HepG2 (cell line): ENCODE data around the gene PHEX. TPM values are rescaled to one million over a fixed set of nuclear protein-coding genes. Genes with fewer than 3 reads are reported as not detected.

Source experiments
- ATAC-seq: fragments of 200-7000 bp; cut with Tn5 transposase; 3 replicates; pipeline ENCODE4 v1.9.1; 2020; ENCODE audit warnings: mild to moderate bottlenecking, moderate library complexity
- BruUV-seq: library from RNA; stranded (reverse); fragments of 400-500 nt; replicated peaks from 2 replicates; lab custom pipeline; 2021; lab: Mats Ljungman, UMichigan
- CTCF ChIA-PET: fragments of 300-600 bp; formaldehyde crosslinking; extraction: SDS; loops from one replicate; lab custom pipeline; 2021; ENCODE audit warnings: low total read pairs, inconsistent platforms, low intra/inter-chr PET ratio; lab: Yijun Ruan, JAX
- POLR2A ChIA-PET: fragments of 350-600 bp; sonication (Branson Sonifier 250); formaldehyde crosslinking; loops from one replicate; lab custom pipeline; 2020; ENCODE audit warnings: antibody characterized with exemption, inconsistent platforms; lab: Yijun Ruan, JAX
- DNase-seq: peaks from one replicate; pipeline ENCODE4 v3.0.0-alpha.2; 2015; ENCODE audit warnings: low spot score
- FAIRE-seq: peaks from 3 replicates; lab custom pipeline; 2011; peaks lifted over from hg19 to GRCh38; lab: Jason Lieb, UNC
- H2AFZ ChIP-seq: one replicate; pipeline ENCODE4 v1.6.1; 2011; ENCODE audit warnings: low read length, inconsistent platforms
- H3K27ac ChIP-seq: fragments of 300-600 bp; 3 replicates; pipeline ENCODE4 v1.8.0; 2011; ENCODE audit warnings: mixed run types, mild to moderate bottlenecking, mixed read lengths, low read length, inconsistent platforms; ENCODE audit not compliant: insufficient read depth; ENCODE audit errors: extremely low read length
- H3K27me3 ChIP-seq, 2 experiments: fragments of 200-600 bp in 1 of 2; 2 replicates in 1 of 2; 3 replicates in 1 of 2; pipeline versions ENCODE4 v1.6.0 to v1.8.0; 2011; ENCODE audit warnings: low read length in 2 of 2, mild to moderate bottlenecking in 2 of 2, moderate library complexity in 2 of 2, inconsistent platforms in 1 of 2; ENCODE audit not compliant: insufficient read depth in 2 of 2, control insufficient read depth in 1 of 2
- H3K36me3 ChIP-seq, 2 experiments: fragments of 200-600 bp in 1 of 2; replicated peaks in 1 of 2; 2 replicates in 1 of 2; 3 replicates in 1 of 2; pipeline versions ENCODE4 v1.5.1 to v1.8.0; 2011; ENCODE audit warnings: low read length in 2 of 2, inconsistent platforms in 1 of 2; ENCODE audit not compliant: insufficient read depth in 2 of 2, control insufficient read depth in 1 of 2
- H3K4me1 ChIP-seq: 2 replicates; pipeline ENCODE4 v1.5.1; 2012; ENCODE audit warnings: low read length, inconsistent platforms; ENCODE audit not compliant: insufficient read depth
- H3K4me2 ChIP-seq: 2 replicates; pipeline ENCODE4 v1.6.0; 2011; ENCODE audit warnings: low read depth, low read length, inconsistent platforms
- H3K4me3 ChIP-seq, 3 experiments: fragments of 200-600 bp in 1 of 3; sonication (generic), shearing (Covaris generic) in 1 of 3; replicated peaks in 1 of 3; 2 replicates each; pipeline ENCODE4 v1.5.1; 2011 to 2016; ENCODE audit warnings: low read length in 3 of 3, inconsistent platforms in 2 of 3, low read depth in 2 of 3, mild to moderate bottlenecking in 2 of 3, control low read depth in 1 of 3, mixed read lengths in 1 of 3; ENCODE audit not compliant: insufficient read depth in 1 of 3
- H3K79me2 ChIP-seq: one replicate; pipeline ENCODE4 v1.6.1; 2011; ENCODE audit warnings: low read length, inconsistent platforms; ENCODE audit not compliant: insufficient read depth
- H3K9ac ChIP-seq: 2 replicates; pipeline ENCODE4 v1.6.0; 2011; ENCODE audit warnings: mild to moderate bottlenecking, low read depth, low read length, inconsistent platforms; ENCODE audit not compliant: insufficient read depth
- H3K9me3 ChIP-seq: 2 replicates; pipeline ENCODE4 v1.5.1; 2012; ENCODE audit warnings: mild to moderate bottlenecking, low read length
- H4K20me1 ChIP-seq: 2 replicates; pipeline ENCODE4 v1.6.0; 2011; ENCODE audit warnings: inconsistent platforms, mild to moderate bottlenecking, low read length, moderate library complexity; ENCODE audit not compliant: insufficient read depth
- CBX2 ChIP-seq, 2 experiments: fragments of 200-600 bp in 1 of 2; sonication (generic); formaldehyde crosslinking in 1 of 2; IDR thresholded peaks; 2 replicates each; pipeline versions ENCODE4 v1.7.0 to v1.8.1; 2018 to 2022; ENCODE audit warnings: low read depth in 2 of 2, low read length in 1 of 2, mild to moderate bottlenecking in 1 of 2, missing genetic modification reagents in 1 of 2
- GATAD1 ChIP-seq: IDR thresholded peaks from 2 replicates; pipeline ENCODE4 v1.6.1; 2016; ENCODE audit warnings: missing genetic modification reagents, missing compliant biosample characterization
- GMEB2 ChIP-seq: IDR thresholded peaks from 2 replicates; pipeline ENCODE4 v1.6.1; 2016; ENCODE audit warnings: missing biosample characterization, missing genetic modification reagents, low read depth
- GTF3A ChIP-seq: sonication (generic); formaldehyde crosslinking; conservative IDR thresholded peaks from 2 replicates; pipeline ENCODE4 v1.4.0; 2020; ENCODE audit warnings: mild to moderate bottlenecking, missing genetic modification reagents
- HNF4G ChIP-seq, 2 experiments: sonication (generic) in 1 of 2; formaldehyde crosslinking in 1 of 2; IDR thresholded peaks; 2 replicates each; pipeline versions ENCODE4 v1.4.0 to v1.6.1; 2011 to 2020; ENCODE audit warnings: borderline replicate concordance in 2 of 2, low read depth in 2 of 2, mild to moderate bottlenecking in 2 of 2, low read length in 1 of 2, missing genetic modification reagents in 1 of 2, moderate library complexity in 1 of 2
- IKZF1 ChIP-seq: fragments of 450-650 bp; IDR thresholded peaks from 2 replicates; pipeline ENCODE4 v1.7.1; 2016
- NR2F6 ChIP-seq, 2 experiments: IDR thresholded peaks; 2 replicates each; pipeline ENCODE4 v1.6.1; 2016; ENCODE audit warnings: antibody characterized with exemption in 1 of 2, mild to moderate bottlenecking in 1 of 2
- PAXIP1 ChIP-seq: sonication (generic); formaldehyde crosslinking; conservative IDR thresholded peaks from 2 replicates; pipeline ENCODE4 v1.4.0; 2020; ENCODE audit warnings: mild to moderate bottlenecking, missing genetic modification reagents, moderate library complexity
- PHB2 ChIP-seq: fragments of 450-650 bp; IDR thresholded peaks from 2 replicates; pipeline ENCODE4 v1.6.1; 2018; ENCODE audit not compliant: partially characterized antibody
- TEF ChIP-seq: sonication (generic); formaldehyde crosslinking; IDR thresholded peaks from 2 replicates; pipeline ENCODE4 v1.5.0; 2020; ENCODE audit warnings: missing genetic modification reagents
- ZNF160 ChIP-seq: sonication (generic); formaldehyde crosslinking; IDR thresholded peaks from 2 replicates; pipeline ENCODE4 v1.8.0; 2022; ENCODE audit warnings: mild to moderate bottlenecking, inconsistent platforms, missing genetic modification reagents
- ZNF629 ChIP-seq: sonication (generic); formaldehyde crosslinking; conservative IDR thresholded peaks from 2 replicates; pipeline ENCODE4 v1.5.0; 2020; ENCODE audit warnings: missing genetic modification reagents
- WGBS: methylation state at CpG from one replicate; pipeline ENCODE4 v1.1.6; 2017; ENCODE audit warnings: low lambda C conversion rate; 5-methylcytosine and 5-hydroxymethylcytosine counted together
- in situ Hi-C: cut with HindIII; loops from 2 replicates; pipeline ENCODE4 v1.10.0; 2017; ENCODE audit warnings: low pct_unique_long_range_greater_than_20kb; ENCODE audit not compliant: extremely low pct_ligation_motif_present
- intact Hi-C: fragments of 100-400 bp; cut with micrococcal nuclease; formaldehyde crosslinking; loops from one replicate; pipeline ENCODE4 v1.10.0; 2022; ENCODE audit not compliant: unreplicated experiment
- polyA plus RNA-seq, 8 experiments: library from polyadenylated mRNA; depleted of rRNA in 3 of 8; stranded (reverse) in 7 of 8; unstranded in 1 of 8; fragments of >200 nt; fragmentation: Illumina TruSeq in 4 of 8; extraction: Trizol in 4 of 8; gene quantifications; 2 replicates each; pipeline versions ENCODE4 v1.2.1 to v1.2.3, GENCODE V29; 2011 to 2016; ENCODE audit warnings: low read depth in 4 of 8, missing spikeins in 1 of 8, mixed read lengths in 1 of 8; ENCODE audit not compliant: insufficient read depth in 1 of 8
- total RNA-seq, 5 experiments: library from RNA; depleted of rRNA; stranded (reverse); fragments of >200 nt; fragmentation: Illumina TruSeq; extraction: Trizol; gene quantifications; 2 replicates each; pipeline ENCODE4 v1.2.3, GENCODE V29; 2016; ENCODE audit warnings: low read depth in 1 of 5

The PHEX gene
- total and polyA plus RNA-seq, 2 of the 13 experiments (the other 11 are each of a cell fraction or from before 2014, with no cell fraction given) = 0.01 to 0.27 TPM

- H3K27me3 ChIP-seq = no peaks in the 10 kb centered on the region
- CTCF ChIA-PET = no interaction called here
- no peak overlapping the region for H3K4me2 ChIP-seq
- no peak for DNase-seq
- no peak overlapping the region for H3K4me3 ChIP-seq
- FAIRE-seq = no peak
- POLR2A ChIA-PET = no interaction called here
- no peak for TF ChIP-seq ZNF160 (CRISPR knock-in tag)
- no peak for TF ChIP-seq CBX2 (IDR thresholded peaks at IDR 0.05; ENCODE audit: low read depth, low read length)
- TF ChIP-seq CBX2 (CRISPR knock-in tag; IDR thresholded peaks at IDR 0.05; ENCODE audit: low read depth) = no peak
- no peak for TF ChIP-seq HNF4G (IDR thresholded peaks at IDR 0.05; ENCODE audit: borderline replicate concordance, low read depth, low read length)
- no peak for TF ChIP-seq HNF4G (CRISPR knock-in tag; IDR thresholded peaks at IDR 0.05; ENCODE audit: borderline replicate concordance, low read depth)
- TF ChIP-seq PHB2 = no peak
- no peaks in the 10 kb centered on the region for H3K79me2 ChIP-seq
- no peak overlapping the region for H2AFZ ChIP-seq
- no peaks in the 10 kb centered on the region for H3K4me1 ChIP-seq
- no peaks in the 10 kb centered on the region for H3K36me3 ChIP-seq
- ATAC-seq = no peak
- H4K20me1 ChIP-seq = no peaks in the 10 kb centered on the region
- no peaks in the 10 kb centered on the region for H3K9me3 ChIP-seq
- intact Hi-C loops = no loop called here
- H3K9ac ChIP-seq = no peak overlapping the region
- in situ Hi-C loops = no loop called here
- WGBS = 38% methylated on average over 2 of the region's 2 CpGs
- no TSS peak for BruUV-seq
- no peak overlapping the region for H3K27ac ChIP-seq
These were observed 205.4 kb downstream of the PHEX start for GRCh38 chrX:22237479-22237878.

GRCh38 chrX:22246620-22247019 is 214.5 kb downstream of the PHEX start:
- Histone ChIP-seq H3K27me3 (no peaks in the 10 kb centered on the region), H3K4me2 (no peak overlapping the region), H3K36me3 (no peaks in the 10 kb centered on the region), H3K9me3 (no peaks in the 10 kb centered on the region), H3K27ac (no peak overlapping the region), H3K79me2 (no peaks in the 10 kb centered on the region), H3K4me1 (no peaks in the 10 kb centered on the region), H2AFZ (no peak overlapping the region), H3K9ac (no peak overlapping the region), H4K20me1 (no peaks in the 10 kb centered on the region), H3K4me3 (no peak overlapping the region)
- intact Hi-C loops (no loop called here), in situ Hi-C loops (no loop called here)
- no peak for ATAC-seq
- no peak for DNase-seq
- WGBS = 36% methylated on average over 2 of the region's 2 CpGs
- no TSS peak for BruUV-seq
- FAIRE-seq = no peak
- ChIA-PET CTCF (no interaction called here), POLR2A (no interaction called here)
- no peak for TF ChIP-seq ZNF629 (CRISPR knock-in tag)
- TF ChIP-seq GMEB2 (CRISPR knock-in tag) = no peak
- TF ChIP-seq IKZF1 = no peak
- no peak for TF ChIP-seq GATAD1
- no peak for TF ChIP-seq PAXIP1
- TF ChIP-seq NR2F6 (IDR thresholded peaks at IDR 0.05) = no peak
- no peak for TF ChIP-seq NR2F6 (CRISPR knock-in tag; IDR thresholded peaks at IDR 0.05)
- TF ChIP-seq TEF (CRISPR knock-in tag) = no peak
- no peak for TF ChIP-seq GTF3A (CRISPR knock-in tag)
